Measurements from ENCODE around the gene DSTN.

The DSTN gene

DNA sequence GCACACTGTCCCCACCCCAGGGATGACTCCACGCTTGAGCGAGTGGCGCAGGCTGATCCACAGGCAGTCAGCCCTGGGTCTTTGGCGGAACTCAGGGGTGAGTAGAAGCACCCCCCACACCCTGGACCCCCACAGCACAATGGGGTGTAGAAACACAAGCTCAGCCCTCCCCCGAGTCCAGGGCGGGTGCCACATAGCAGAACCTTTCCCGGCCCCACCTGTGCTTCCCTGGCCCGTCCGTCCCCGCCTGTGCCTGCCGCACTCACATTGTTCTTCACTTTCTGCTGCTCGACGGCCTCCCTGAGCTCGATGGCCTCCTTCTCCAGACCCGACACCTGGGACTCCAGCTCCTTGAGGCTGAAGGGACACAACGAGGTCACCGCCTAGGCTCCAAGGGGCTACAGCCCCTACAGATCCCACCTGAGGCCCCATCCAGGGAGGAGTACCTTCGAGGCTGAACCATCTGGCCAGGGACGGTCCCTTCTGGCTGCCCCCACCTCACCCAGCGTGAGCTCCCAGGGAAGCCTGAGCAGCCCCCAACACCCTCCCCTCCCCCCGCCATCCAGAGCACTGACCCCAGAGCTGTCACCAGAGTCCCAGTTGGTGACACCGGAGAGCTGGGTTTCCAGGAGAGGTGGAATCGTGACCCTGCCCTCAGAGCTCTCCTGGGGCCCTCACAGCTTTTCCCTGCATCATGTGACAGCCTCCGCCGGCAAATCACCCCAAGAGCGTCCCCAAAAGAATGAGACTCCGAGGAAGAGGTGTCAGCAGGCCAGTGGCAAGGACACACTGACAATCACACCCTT is 55.6 kb downstream of the DSTN start:
- FAIRE-seq = no peak

DNA sequence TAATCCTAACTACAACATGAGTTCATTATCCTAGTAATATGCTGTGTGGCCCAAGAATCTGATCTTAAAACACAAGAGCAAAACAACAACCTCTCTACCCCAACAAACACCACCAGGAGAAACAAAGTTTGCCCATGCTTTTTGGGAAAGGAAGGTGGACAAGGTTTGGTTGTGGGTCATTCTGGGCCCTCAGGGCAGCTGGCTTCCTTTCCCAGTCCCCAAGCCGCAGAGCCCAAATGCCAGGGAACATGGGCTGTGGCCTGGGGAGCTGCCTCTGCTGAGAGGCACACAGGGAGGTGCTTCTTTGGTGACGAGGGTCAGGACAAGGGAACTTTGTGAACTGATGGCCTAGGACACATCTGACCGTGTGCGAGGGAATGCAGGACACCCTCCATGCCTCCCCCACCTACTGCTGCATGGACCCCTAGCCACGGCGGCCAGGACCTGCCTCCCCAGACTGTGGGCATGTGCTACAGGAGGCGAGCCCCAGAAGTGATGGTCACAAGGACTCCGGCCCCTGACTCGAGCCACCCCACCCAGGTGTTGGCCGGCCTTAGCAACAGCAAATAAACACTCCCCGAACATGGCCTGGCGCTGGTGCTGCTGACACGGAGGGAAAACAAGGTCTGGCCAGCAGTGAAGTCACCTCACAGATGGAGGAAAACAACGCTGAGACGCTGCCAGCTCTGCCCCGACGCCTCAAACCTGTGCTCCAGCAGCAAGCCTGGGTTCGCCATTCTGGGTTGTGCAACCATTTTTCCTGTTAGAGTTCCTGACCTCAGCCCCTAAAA is 56.5 kb downstream of the DSTN start:
- no peak for FAIRE-seq

DNA sequence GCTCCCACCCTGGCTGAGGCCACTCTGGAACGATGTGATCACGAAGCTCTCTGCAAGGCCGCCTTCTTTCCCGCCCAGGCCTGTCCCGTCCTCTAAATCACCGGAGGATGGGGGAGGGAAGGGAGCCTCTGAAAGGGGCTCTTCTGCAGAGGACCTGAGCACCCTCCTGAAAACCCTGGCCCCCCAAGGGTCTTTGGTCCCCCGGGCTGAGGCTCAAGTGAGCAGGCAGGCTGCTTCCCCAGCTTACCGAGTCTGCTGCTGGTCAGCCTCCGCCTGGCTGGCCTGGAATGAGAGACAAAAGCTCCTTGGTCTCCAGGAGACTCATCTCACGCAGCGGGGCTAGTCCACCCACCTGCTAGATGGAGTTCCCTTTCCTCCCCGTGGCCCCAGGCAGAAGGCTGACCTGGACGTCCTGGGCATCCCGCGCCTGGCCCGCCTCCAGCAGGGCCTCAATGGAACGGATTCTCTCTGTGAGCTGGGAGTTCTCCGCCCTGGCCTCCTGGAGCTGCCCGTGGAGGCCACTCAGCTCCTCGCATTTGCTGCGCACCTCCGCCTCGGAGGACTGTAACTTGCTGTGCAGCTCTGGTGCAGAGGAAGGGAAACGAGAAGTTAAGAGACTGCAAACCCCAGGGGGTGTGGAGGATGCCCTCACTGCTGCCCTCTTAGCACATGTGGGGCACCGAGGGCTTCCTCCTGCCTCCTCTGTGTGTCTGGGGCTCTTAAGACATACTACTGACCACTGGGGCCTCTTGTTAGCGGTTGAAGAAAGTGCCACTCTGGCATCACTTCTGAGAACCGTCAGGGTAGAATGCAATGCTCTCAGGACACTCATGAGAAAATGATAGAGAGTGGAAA is 57.5 kb downstream of the DSTN start:
- FAIRE-seq = no peak

DNA sequence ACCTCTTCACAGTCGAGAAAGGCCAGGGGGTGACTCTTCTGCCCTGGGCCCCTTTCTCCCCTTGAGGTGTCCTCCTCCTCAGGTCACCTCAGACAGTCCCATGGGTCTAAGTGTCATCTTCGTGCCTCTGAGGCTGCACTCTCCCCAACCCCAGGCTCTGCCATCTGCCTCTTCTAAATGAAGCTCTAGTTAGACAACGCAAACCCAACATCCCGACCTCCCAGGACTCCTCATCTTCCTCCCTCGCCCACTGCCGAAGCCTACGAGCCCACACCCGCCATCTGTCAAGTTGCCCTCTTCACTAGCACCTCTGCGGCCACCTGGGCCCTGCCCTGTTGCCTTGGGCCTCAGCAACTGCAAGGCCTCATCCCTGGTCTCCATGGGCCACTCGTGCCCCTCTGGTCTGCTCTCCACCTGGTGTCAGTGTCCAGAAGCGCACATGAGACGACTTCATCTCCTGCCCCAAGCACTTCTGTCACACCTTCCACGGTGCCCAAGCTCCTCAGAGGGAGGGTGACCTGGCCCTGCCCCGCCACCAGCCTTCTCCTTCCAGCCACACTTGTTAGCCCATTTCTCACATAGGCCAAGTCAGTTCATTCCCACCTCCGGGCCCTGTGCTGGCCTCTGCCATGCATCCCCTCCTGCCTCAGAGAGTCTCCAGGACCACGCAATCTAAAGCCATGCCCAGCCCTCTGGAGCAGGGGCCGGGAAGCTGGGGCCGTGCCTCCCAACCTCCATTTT is 58.4 kb downstream of the DSTN start:
- no peak for FAIRE-seq

DNA sequence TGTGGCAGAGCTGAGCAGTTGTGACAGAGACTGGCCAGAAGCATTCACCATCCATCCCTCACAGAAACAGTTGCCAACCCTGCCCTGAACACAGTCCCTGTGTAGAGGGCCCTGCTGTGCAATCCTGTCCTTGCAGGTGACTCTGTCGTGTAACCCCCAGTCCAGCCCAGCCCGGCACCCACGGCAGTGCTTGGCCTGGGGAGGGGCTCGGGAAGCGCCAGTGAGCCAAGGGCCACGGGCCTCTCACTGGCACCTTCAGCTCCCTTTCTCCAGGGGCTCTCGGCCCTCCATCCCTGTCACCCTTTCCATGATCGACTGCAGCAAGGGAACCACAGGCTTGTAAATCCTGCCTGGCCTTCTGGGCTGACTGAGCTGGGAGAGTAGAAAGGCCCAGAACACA is 59.1 kb downstream of the DSTN start:
- no peak for FAIRE-seq

DNA sequence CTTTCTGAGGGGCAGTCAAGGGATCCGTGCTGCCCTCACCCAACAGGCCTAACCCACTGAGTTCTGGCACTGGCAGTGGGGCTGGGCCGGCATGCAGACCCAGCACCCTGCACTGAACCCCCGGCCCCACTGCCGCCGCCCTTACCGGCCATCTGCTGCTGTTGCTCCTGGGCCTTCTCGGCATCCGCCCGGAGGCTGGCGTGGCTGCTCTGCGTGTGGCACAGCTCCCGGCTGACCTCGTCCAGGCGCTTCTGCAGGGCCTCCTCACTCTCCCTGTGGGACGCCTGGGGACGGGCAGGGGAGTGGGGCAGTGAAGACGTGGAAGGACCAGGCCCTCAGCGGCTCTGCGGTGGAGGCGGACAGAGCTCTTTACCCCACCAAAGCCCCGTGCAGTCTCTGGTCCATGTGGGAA is 59.8 kb downstream of the DSTN start:
- no peak for FAIRE-seq

DNA sequence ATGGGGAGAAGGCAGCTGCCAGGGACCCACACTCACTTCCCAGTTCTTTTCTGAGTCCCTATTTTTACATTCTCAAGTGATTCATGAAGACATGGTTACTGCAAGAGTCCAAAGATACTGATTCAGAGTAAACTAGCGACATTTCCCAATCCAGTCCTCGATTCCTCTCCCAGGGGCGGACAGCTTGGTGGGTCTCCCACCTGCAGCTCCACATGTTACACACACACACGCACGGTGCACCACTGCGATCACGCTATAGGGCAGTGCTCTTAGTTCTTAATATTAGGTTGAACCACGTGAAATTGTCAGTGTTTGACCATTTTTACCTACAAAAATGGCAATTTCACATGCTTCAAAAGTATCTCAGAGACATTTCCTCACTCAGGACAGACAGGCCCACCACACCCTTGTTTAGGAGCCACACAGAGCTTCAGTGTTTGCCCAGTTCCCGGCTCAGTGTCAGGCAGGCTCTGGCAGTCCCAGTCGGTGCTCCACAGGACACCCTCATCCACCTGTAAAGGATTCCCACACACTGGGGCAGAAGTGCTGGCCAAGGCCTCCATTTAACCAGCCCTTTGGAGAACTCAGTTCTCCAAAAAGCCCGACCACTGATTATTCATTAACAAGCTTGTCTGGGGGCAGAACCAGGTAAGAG is 60.4 kb downstream of the DSTN start:
- FAIRE-seq = no peak

DNA sequence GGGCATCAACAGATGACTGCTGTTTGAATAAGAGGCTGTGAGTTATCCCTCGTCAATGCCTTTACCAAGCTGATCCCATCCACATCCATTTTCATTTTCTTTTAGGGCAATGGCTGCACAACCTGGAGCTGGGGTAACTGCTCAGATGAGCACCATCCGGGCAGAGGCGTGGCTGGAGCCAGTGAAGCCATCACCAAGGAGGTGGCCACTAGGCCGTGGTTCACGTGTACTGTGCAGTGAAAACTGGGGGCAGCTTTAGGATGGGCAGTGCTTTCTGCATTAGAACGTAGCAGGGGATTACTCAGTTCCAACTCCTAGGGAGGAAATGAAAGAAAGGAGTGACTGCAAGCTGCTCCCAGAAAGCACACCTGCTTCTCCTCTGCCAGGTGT is 60.9 kb downstream of the DSTN start:
- FAIRE-seq = no peak

DNA sequence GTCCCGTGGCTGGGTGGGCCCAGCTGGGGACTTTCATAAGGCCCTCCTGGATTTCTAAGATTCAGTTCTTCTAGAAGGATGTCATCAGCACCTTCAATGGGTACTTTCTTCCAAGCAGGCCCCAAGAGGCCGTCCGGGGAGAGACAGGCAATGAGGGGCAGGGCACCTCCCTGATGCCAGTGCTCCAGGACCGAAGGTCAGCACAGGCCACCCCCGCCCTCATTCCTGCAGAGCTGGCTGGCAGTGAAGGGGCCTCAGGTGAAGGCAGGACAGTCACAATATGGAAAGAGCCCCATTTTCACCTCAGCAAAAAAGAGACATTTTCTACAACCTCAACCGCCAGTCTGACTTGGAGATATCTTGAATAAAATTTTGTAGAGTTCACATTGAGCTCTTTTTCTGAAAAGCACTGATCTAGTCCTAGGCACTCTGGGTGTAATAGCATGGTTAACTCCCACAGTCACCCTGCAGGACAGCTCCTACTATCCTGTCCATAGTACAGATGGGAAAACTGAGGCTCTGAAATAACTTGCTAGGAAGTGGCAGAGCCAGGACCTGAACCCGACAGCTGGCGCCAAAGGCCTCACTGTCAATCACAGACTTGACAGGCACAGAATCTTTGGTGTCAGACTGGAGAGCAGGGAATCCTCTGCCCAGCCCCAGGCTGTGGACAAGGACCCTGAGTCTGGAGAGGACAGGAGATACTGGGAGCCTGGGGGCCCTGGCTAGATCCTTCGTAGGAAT is 61.9 kb downstream of the DSTN start:
- FAIRE-seq = no peak

DNA sequence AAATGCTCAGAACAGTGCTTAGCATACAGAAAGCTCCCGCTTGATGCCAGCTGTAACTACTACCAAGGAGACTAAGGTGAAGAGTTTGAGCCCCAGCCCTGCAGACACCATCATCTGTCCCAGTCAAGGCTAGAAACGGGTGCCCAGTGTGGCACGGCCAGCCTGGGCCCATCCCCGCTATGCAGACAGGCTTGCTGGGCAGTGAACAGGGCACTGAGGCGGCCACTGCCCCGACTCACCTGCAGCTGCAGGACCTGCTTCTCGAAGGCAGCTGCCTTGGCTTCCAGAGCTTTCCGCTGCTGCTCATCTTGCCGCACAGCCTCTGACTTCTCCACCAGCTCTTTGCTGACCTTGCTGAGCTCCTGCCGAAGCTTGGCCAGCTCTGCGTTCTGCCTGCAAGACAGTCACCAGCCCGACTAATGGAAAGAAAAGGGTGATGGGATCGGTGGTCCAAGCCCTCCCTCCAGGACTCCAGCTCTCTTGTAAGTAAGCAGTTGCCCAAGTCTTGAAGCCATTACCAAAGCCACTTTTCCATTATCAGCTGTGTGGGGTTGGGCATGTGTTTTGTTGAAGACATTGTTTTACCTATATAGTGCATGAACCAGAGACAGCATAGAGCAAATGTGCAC is 63.5 kb downstream of the DSTN start:
- FAIRE-seq = no peak

DNA sequence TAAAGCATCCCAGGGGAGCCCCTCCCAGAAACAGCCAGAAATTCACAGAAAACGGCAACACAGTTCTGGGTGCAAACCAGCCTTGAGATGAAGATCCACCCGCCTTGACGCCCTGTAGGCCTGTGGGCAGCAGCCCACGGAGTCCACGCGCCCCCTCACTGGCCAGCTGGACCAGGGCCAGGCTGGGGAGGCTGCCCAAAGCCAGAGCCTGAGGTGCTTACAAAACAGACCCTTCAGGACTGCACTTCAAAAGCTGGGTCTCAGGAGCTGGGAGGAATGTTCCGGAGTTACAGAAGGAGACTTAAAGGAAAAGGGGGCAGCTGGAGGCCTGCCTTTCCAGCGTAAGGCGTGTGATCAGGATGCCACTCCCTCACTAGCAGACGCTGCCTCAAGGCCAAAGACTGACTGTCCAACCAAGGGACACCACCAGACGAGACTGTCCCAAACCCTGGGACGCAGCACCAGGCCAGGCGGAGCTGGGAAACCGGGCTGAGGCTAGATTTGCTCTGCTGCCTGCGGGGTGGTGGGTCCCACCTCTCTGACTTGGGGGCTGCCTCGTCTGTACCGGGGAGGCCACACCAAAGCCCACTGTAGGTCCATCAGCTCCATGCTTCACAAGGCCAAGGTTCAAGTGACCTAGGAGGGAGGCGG is 64.1 kb downstream of the DSTN start:
- FAIRE-seq = no peak

DNA sequence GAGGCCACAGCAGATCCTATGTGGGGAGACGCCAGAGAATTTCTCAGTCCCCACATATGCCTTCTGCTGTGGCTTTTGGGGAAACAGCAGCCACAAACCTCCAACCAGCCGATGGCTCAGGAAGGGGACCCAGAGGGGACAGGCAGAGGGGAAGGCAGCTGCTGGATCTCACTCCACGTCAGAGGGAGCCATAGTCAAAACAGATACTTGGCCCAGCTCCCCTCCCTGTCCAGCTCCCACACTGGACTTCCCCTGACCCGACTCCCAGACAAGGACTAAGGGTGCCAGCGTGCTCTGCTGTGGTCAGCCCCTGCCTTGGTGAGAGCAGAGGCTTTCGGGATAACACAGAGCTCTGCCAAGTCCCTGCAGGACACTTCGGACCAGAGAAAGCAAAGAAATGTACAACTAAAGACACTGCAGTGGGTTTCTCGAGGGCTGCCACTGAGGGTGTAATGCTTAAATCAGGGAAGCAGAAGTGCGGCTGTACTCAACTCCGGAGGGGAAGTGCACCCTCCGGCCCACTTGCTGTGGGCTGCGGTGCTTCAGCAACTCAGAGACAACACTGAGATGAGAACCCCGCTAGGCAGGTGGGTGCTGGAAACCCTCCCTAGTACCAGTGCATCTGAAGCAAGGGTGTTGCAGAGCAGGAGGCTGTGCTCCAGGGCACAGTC is 64.9 kb downstream of the DSTN start:
- no peak for FAIRE-seq

DNA sequence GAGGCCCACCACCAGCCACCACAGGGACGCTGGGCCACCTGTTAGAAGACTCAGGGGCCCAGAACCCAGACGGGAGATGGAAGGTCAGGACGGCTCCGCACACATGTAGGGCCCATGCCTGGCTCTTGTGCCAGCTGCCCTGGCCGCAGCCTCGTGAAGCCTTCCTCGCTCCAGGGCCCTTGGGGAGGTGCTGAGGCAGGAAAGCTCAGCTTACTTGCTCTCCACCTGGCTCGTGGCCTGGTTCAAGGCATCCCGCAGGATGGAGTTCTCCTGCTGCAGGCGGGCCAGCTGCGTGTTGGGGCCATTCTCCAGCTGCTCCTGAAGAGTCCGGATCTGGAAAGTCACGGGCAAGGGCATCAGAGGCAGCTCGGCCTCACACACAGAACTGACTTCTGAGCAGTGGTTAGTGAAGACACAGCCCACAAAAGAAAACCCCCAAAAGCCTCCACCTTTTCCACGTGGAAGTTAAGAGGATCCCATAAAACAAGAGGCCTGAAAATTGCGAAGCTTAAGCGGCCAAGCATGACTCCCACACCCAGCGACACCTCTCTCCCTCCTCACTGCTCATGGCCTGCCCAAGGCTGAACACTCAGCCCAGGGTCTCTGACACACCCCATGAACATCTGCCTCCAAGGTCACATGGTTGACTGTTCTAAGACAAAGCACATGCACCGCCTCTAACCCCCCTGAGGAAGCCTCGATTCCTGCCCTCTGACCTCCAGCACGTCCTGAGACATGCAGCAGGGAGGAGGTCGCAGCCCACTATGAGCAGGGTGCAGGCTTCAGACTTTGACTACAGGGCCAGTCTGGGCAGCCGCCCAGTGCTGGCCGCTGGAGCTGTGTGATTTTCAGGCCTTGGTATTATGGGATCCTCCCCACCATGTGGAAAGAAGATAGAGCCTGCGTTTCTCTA is 65.7 kb downstream of the DSTN start:
- FAIRE-seq = no peak

DNA sequence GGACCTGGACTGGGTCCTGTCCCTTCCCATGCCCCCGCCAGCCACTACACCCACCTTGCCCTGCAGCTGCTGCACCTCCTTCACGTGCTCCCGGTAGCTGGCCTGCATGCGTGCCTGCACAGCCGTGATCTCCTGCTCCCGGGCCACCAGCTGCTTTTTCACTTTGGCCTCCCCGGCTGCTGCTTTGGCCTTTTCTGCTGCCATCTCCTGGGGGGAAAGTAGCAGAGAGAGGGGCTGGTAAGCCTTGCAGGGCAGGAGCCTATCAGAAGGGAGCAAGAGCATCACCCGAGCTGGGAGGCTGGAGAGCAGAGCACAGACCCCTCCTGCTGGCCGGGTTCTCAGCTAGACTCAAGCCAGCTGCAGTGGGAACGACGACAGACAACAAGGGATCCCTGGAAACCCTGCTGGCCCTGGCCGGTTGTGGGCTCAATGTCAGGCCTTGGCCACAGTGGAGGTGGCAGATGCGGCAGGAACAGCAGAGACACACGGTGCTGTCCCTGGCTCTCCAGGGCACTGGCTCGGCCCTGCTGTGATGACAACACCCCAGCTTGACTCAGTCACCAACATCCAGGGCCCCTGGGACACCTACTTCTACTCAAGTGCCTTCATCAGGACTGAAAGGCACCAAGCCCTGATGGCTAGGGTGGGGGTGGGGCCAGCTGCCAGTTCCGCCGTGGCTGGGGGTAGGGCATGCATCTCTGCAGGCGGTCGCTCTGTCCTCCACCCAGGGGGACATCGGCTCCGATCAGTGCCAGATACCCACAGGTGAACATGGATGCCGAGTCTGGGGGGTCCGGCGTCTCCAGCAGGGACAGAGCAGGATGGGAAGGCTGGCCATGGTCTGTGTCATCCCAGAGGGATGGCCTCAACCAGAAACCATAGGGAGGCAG is 66.9 kb downstream of the DSTN start:
- no peak for FAIRE-seq

DNA sequence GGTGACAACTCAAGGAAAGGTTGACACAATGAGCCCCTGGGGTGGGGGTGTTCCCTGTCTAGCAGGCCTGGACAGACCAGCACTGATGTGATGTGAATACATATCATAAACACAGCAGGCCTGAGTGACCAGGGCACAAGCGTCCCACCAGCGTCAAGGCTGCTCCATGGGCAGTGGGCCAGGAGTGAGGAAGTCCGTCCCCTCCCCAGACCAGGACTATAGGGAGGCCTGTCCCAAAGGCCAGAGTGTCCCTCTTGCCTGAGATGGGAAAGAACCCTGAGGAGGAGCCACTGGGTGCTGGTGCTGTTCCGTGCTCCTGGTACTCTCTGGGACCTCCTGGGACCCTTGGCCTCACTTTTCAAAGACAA is 67.5 kb downstream of the DSTN start:
- FAIRE-seq = no peak

DNA sequence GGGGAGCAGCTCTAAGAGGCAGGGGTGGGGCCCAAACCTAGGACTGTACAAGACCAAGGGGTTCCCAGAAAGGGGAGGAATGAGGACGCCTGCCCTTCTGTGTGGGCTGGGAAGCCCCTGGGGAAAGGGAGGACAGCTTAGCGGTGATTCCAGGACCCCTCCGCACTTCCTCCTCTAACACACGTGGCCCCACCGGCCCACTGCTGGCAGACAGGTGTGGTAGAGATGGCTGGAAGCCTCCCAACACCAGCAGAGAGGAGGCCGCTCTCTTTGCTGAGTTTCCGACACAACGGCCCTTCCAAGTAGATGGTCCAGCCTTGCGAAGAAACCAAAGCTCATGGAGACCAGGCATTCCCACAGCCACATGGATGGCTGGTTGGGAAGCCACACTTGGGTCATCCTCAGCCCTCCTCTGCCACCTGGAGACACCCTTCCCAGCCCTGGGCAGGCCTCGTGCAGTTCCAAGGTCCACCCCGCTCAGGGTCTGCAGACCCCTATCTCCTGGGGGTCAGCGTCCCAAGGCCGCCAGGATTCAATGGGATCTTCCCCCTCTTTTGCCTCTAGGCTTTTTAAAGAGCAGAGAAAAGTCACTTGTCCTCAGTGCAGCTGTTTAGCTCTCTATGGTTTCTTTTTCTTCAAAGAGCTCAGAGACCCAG is 68.2 kb downstream of the DSTN start:
- FAIRE-seq = no peak

DNA sequence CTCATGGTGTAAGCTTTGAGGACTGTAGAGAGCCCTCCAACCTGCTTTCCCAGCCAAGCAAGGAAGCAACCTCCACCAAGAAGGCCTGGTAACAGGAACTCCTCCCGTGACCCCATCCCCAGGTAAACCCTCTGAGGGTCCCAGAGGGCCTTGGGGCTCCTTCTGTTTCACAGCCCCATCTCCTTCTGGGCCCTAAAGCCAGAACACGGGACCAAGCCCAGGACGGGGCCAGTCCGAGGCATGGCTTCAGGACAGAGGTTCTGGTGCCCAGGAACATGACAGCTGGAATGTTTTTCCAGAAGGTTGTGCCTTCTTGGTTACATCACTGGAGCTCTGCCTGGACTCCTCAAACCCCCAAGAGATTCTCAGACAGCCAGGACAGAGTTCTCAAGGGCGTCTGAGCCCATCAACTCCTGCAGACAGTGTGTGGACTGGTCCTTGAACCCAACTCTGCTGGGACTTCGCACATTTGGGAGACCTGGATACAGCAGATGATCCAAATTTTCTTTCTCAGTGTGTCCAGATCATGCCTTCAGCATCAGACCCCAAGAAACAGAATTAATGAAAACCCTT is 69.0 kb downstream of the DSTN start:
- FAIRE-seq = no peak

All from endometrium (tissue), 2 donors.